ENCODE measurements around the gene PAIP1. TPM values are rescaled to one million over a fixed set of nuclear protein-coding genes. Genes with fewer than 3 reads are reported as not detected.
"Not testable (repeated sequence)": the region's sequence is repeated elsewhere in the genome, so short reads cannot be mapped to it uniquely, and the experiment has no call there.

PAIP1 gene
- total RNA-seq, 3 donors from 2014 or later: 70.5 to 104 (median 94.1) TPM

- DNase-seq (ENCODE audit: low spot score in 2 of 2): peak; percentile 25 to 64
- TF ChIP-seq POLR2A (IDR thresholded peaks at IDR 0.05) (no peak), POLR2AphosphoS5 (IDR thresholded peaks at IDR 0.05) (peak in 1 of 3 donors; percentile 25), CTCF (IDR thresholded peaks at IDR 0.05) (no peak)
- Histone ChIP-seq H3K4me1 (no peaks in the 10 kb centered on the region), H3K9me3 (no peaks in the 10 kb centered on the region), H3K4me3 (peak within 1 kb of the TSS; percentile 81 to 96 (median 84)), H3K27me3 (no peaks in the 10 kb centered on the region), H3K27ac (peak within 1 kb of the TSS; percentile 71 to 91), H3K36me3 (no peaks in the 10 kb centered on the region)
- intact Hi-C loops (cut with DNase I; ENCODE audit: low total_unique reads): no loop called here
Measured at GRCh38 chr5:43602461-43603343, 45.8 kb upstream of the PAIP1 start, which contains the start of gene NNT. Gene NNT (plus strand): TSS chr5:43603180. CDS start chr5:43609196, 6,016 bp downstream.

DNA sequence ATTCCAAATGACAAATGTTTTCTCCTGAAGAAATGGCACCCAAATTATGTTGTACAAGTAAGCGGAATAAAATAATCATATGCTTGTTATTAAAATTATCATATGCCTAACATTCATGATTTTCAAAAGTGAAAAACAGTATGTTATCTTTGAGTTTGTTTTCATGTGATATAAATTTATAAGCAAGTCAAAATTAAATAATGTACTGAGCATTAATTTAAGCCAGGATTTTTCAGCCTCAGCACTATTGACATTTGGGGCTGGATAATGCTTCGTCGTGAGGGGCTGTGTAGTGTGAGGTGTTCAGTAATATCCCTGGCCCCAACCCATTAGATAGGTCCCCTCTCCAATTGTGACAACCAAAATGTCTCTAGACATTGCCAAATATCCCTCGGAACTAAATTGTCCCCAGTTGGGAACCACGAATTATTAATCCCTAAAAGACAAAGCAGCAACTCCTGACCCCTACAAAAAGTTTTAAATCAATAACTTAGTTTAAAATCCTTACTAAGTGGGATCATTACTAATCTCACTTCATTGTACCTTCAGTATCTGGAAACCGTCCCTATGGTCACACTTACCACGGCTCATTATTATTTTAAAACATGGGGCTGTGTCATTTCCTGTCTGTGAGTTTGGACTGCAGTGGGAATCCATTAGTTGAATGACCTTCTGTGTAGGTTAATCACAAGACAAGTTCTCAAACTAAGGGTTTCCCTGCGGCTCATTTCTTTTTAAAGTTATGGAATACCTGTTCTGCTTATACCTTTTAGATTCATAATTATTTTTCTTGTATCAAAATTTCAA, 44.8 kb upstream of the PAIP1 start:
- Histone ChIP-seq H3K36me3 (no peaks in the 10 kb centered on the region), H3K27me3 (no peaks in the 10 kb centered on the region), H3K4me1 (no peaks in the 10 kb centered on the region), H3K4me3 (peak overlapping the region; percentile 81 to 96 (median 84)), H3K9me3 (no peaks in the 10 kb centered on the region), H3K27ac (peak overlapping the region; percentile 71 to 91)
- no peak for DNase-seq (ENCODE audit: low spot score in 2 of 2)
- intact Hi-C loops (cut with DNase I; ENCODE audit: low total_unique reads): no loop called here
- no peak for TF ChIP-seq POLR2A (IDR thresholded peaks at IDR 0.05)
- TF ChIP-seq POLR2AphosphoS5 (IDR thresholded peaks at IDR 0.05): no peak
- no peak for TF ChIP-seq CTCF (IDR thresholded peaks at IDR 0.05)

DNA sequence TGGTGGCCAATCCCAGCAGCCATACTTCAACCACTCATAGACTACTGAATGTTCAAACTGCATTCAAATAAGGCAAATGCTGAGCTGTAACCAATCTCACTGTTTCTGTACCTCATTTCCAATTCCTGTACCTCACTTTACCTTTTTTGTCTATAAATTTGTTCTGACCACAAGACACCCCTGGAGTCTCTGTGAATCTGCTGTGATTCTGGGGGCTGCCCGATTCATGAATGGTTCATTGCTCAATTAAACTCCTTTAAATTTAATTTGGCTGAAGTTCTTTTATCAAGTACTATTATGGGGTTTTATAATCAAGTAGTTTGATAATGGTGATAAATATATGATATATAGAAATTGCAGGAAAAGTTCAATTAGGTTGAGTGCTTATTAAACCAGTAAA, 42.0 kb upstream of the PAIP1 start:
- DNase-seq (ENCODE audit: low spot score in 2 of 2); H3K4me1 ChIP-seq; H3K4me3 ChIP-seq; intact Hi-C loops (cut with DNase I; ENCODE audit: low total_unique reads); H3K27me3 ChIP-seq; H3K36me3 ChIP-seq; H3K27ac ChIP-seq; H3K9me3 ChIP-seq: not testable (repeated sequence)

DNA sequence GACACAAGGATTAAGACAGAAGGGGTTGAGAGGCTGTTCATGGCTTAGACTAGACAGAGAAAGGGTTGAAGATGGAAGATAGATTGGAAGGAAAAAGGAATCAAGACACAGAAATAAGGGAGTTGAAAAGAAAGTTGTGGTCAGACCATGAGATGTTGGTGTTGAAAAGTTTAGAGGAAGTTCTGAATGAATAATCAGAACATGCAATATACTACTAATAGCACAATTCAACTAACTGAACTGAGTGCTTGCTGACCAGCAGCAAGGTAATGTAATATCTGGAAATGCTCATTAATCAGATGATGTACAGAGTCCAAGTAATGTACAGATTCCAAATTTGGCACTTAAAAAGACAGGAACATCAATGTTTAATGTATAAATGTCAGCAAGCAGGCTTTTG, 35.5 kb upstream of the PAIP1 start:
- Histone ChIP-seq H3K36me3 (no peaks in the 10 kb centered on the region), H3K4me1 (no peaks in the 10 kb centered on the region), H3K9me3 (no peaks in the 10 kb centered on the region), H3K27me3 (no peaks in the 10 kb centered on the region), H3K27ac (no peak overlapping the region), H3K4me3 (no peak overlapping the region)
- DNase-seq (ENCODE audit: low spot score in 2 of 2): no peak
- intact Hi-C loops (cut with DNase I; ENCODE audit: low total_unique reads): no loop called here
- TF ChIP-seq POLR2AphosphoS5 (IDR thresholded peaks at IDR 0.05): no peak
- TF ChIP-seq POLR2A (IDR thresholded peaks at IDR 0.05): no peak
- TF ChIP-seq CTCF (IDR thresholded peaks at IDR 0.05): no peak

GRCh38 chr5:43590700-43591099, 33.8 kb upstream of the PAIP1 start:
- DNase-seq (ENCODE audit: low spot score in 2 of 2): no peak
- Histone ChIP-seq H3K27ac (no peak overlapping the region), H3K27me3 (no peaks in the 10 kb centered on the region), H3K9me3 (no peaks in the 10 kb centered on the region), H3K4me3 (no peak overlapping the region), H3K4me1 (no peaks in the 10 kb centered on the region), H3K36me3 (no peaks in the 10 kb centered on the region)
- intact Hi-C loops (cut with DNase I; ENCODE audit: low total_unique reads): no loop called here
- TF ChIP-seq CTCF (IDR thresholded peaks at IDR 0.05) (no peak), POLR2AphosphoS5 (IDR thresholded peaks at IDR 0.05) (no peak), POLR2A (IDR thresholded peaks at IDR 0.05) (no peak)
